Duodenal mucosa (tissue), 2 donors: Measurements from ENCODE around the gene C2orf81.

Source experiments
- H3K27ac ChIP-seq: one replicate; pipeline ENCODE4 v1.7.0; 2013; ENCODE audit warnings: low read depth, low read length
- H3K27me3 ChIP-seq, 2 donors: one replicate each; pipeline ENCODE4 v1.7.0; 2013; ENCODE audit warnings: low read length in 2 of 2, control low read depth in 1 of 2; ENCODE audit not compliant: insufficient read depth in 2 of 2, control insufficient read depth in 1 of 2
- H3K36me3 ChIP-seq, 2 donors: one replicate each; pipeline ENCODE4 v1.7.0; 2013; ENCODE audit warnings: low read length in 2 of 2, control low read depth in 1 of 2; ENCODE audit not compliant: insufficient read depth in 2 of 2, control insufficient read depth in 1 of 2
- H3K4me1 ChIP-seq, 2 donors: one replicate each; pipeline ENCODE4 v1.7.0; 2013; ENCODE audit warnings: low read length in 2 of 2, control low read depth in 1 of 2; ENCODE audit not compliant: insufficient read depth in 2 of 2, control insufficient read depth in 1 of 2
- H3K4me3 ChIP-seq, 2 donors: one replicate each; pipeline ENCODE4 v1.7.0; 2013; ENCODE audit warnings: low read length in 2 of 2, low read depth in 1 of 2
- H3K9ac ChIP-seq, 2 donors: one replicate each; pipeline ENCODE4 v1.7.0; 2013; ENCODE audit warnings: low read length in 2 of 2, low read depth in 1 of 2
- H3K9me3 ChIP-seq, 2 donors: one replicate each; pipeline ENCODE4 v1.7.0; 2013; ENCODE audit warnings: low read length in 2 of 2, control low read depth in 1 of 2; ENCODE audit not compliant: control insufficient read depth in 1 of 2

C2orf81 gene

DNA sequence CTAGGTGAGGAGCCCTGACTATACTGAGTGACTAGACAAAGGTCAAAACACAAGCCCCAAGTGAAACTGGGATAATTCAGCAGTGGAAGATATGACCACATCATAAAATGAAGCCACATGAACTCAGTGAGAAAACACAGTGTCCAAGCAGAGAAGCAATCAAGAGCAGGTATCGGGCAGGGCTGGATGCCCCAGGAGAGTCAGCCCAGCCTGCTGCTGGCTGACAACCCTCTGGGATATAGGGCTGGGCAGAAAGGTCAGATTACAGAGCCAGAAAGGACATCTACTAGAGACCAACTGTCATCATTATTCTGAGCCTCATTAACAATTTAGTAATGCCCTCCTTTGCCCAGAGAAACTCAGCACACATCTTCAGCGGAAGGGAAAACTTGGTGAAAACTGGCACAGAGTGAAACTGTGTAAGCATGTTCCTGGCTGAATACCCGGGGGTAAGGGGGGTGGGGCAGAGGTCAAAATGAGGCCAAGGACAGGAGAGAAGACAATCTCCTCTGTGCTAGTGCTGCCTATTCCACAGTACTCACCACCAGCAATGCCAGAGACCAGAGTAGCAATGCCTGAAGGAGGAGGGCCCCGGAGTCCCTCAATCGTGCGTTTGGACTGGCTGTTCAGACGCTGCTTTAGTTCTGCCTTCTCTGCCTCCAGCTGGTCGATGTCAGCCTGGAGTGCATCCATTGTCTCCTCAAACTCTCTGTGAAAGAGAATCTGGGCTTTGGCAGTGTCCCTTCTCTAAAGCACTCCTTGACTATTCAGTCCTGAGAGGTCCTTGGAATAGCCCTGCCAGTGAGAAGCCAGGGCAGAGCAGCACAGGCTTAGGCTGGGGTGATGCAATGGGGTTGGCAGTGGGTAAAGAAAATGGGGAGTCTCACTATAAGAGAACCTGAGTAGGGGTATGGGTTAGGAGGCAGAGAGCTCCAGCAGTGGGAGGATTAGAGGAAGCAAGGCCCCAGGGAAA, 56.6 kb downstream of the C2orf81 start:
- Histone ChIP-seq H3K4me3 (no peak overlapping the region), H3K27ac (no peak overlapping the region), H3K9me3 (no peaks in the 10 kb centered on the region), H3K9ac (no peak overlapping the region), H3K4me1 (no peaks in the 10 kb centered on the region), H3K27me3 (no peaks in the 10 kb centered on the region), H3K36me3 (peaks cover 87 to 99% of the 10 kb centered on the region in 2 donors)
